Cardiac fibroblast (primary cell): ENCODE measurements around the gene ETV3.

Source experiments
- DNase-seq, 2 donors: peaks; one replicate each; pipeline versions ENCODE4 v3.0.0 to v3.0.0-alpha.2; 2010; ENCODE audit warnings: low read depth in 2 of 2
- H3K4me3 ChIP-seq, 2 donors: replicated peaks in 1 of 2; 1 replicate in 1 of 2; 2 replicates in 1 of 2; pipeline ENCODE4 v1.5.1; 2011; ENCODE audit warnings: low read depth in 2 of 2, low read length in 2 of 2, mild to moderate bottlenecking in 2 of 2, moderate library complexity in 1 of 2
- TF ChIP-seq, protein P1 (sequence below): IDR thresholded peaks from one replicate; pipeline ENCODE4 v1.5.1; 2011; ENCODE audit warnings: low read depth, mild to moderate bottlenecking, low read length, inconsistent platforms

Gene ETV3

DNA sequence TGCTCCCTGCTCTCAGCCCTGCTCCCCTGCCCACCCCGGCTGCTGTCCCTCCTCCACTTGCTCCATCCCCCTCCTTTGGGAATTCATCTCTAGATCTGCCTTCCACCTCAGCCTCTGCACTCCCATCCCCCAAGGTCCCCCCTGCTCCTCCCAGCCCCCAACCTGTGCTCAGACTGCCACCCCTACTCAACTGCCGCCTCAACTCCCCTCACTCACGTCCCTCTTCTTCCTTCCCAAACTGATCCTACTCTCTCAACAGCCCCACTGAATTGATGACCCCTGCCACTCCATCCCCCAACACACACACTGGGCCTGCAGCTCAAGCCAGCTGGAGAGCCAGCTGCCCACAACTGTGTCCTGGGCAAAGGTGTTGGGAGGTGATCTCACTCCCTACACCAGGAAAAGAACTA, 22.8 kb downstream of the ETV3 start:
- DNase-seq = no peak
- TF ChIP-seq, protein P1, sequence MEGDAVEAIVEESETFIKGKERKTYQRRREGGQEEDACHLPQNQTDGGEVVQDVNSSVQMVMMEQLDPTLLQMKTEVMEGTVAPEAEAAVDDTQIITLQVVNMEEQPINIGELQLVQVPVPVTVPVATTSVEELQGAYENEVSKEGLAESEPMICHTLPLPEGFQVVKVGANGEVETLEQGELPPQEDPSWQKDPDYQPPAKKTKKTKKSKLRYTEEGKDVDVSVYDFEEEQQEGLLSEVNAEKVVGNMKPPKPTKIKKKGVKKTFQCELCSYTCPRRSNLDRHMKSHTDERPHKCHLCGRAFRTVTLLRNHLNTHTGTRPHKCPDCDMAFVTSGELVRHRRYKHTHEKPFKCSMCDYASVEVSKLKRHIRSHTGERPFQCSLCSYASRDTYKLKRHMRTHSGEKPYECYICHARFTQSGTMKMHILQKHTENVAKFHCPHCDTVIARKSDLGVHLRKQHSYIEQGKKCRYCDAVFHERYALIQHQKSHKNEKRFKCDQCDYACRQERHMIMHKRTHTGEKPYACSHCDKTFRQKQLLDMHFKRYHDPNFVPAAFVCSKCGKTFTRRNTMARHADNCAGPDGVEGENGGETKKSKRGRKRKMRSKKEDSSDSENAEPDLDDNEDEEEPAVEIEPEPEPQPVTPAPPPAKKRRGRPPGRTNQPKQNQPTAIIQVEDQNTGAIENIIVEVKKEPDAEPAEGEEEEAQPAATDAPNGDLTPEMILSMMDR = no peak
- no peak overlapping the region for H3K4me3 ChIP-seq

DNA sequence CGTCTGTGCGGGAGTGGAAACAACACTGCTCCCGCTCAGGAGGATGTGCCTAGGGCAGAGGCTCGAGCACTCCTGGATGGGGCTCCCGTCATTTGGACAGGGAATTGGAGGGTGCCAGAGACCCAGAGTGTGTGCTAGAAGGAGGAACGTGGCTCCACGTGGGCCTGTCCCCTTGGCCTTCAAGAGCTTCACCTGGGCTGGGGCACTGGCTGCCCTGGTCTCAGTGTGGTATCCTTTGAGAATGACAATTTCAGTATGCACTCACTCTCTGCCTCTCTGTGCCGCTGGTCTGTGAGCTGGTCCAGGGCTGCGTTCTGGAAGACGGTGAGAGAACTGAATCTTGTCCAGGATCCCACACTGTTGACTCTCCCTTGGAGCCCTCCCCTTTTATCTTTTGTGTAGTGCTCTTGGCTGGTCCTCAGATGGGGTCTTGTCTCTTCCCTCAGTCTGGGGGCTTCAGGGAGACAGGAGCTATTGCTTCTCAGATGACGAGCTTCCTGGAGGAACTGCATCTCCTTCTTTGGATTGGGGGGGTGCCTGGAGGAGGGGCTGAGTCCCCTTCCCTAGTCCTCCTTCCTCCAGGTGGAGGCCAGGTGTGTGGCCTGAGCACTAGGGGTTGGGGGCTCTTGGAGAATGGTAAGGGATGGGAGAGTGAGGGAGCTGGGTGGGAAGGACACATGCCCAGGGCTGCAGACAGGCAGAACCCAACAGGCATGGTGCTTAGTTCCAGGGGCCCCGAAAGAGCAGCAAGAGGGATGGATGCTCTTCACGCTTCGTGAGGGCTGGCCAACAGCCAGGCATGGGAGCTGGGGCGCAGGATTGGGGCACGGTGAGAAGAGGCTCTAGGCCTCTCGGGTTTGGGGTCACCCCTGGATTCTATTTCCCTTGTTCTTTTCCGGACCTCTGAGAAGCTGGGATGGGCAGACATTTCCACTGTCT, 23.7 kb downstream of the ETV3 start:
- no peak for DNase-seq
- TF ChIP-seq, protein P1 = no peak
- no peak overlapping the region for H3K4me3 ChIP-seq

DNA sequence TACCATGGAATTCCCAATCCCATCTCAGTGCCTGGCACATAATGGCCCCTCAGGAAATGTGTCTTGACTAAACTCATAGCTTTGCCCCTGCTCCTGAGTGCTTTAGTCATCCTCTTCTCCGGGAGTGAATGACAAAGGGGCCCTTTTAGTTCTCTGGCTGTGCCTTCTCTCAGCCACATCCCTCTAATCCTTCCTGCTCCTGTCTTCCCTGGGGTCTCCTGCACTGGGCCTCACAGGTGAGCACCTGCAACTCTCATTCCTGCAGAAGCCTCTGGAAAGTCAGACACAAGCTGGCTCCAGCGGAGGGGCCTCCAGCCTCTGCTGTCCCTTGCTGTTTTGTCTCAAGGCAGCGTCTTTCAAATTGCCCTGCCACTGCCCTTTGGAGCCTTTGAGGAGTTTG, 24.6 kb downstream of the ETV3 start:
- no peak overlapping the region for H3K4me3 ChIP-seq
- TF ChIP-seq, protein P1 = no peak
- DNase-seq = no peak

DNA sequence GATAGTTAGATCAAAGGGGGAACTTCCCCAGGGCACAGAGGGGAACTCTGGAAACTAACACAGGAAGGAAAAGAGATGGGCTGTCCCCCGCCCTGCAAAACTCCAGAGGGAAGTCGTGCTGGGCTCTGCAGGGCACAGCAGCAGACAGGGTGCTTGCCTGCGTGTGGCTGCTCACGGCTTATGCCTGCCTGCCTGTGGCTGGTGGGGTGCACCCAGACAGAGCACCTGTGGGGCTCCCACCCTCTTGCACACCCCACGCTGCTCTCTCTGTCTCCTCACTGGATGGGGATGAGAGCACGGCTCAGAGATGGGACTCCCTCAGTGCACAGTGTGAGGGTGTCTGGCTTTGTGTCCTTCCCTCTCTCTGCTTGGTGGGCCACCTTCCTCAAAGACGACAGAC, 25.1 kb downstream of the ETV3 start:
- TF ChIP-seq, protein P1 = no peak
- no peak for DNase-seq
- no peak overlapping the region for H3K4me3 ChIP-seq

DNA sequence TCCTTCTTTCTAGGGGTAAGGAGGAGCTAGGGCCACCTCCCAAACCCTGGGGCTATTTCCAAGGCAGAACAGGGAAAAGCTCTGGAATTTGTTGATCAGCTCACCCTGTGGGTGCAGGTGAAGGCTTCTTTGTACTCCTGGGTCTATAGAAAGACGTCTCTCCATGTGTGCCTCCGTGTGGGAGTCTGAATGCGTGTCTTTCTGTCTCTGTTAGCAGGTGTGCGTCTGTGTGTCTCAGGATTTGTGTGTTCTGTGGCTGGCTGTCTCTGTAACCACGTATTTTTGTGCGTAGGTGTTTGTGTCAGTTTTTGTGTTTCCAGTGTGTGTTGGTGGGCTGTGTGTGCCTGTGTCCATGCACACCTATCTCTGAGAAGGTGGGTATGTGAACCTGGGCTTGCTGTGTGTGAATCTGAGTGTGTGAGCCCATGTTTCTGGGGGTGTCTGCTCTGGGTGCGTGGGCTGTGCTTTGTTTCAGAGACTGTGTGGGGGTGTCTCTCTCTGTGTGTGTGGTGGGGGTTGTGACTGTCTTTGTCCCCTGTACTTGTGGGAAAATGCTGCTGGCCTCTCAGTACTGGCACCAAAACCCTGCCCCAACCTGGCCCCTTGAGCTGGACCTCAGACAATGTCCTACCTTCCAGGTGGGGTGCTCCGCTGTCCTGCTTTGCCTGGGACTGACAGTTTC, 25.9 kb downstream of the ETV3 start:
- no peak overlapping the region for H3K4me3 ChIP-seq
- DNase-seq = no peak

DNA sequence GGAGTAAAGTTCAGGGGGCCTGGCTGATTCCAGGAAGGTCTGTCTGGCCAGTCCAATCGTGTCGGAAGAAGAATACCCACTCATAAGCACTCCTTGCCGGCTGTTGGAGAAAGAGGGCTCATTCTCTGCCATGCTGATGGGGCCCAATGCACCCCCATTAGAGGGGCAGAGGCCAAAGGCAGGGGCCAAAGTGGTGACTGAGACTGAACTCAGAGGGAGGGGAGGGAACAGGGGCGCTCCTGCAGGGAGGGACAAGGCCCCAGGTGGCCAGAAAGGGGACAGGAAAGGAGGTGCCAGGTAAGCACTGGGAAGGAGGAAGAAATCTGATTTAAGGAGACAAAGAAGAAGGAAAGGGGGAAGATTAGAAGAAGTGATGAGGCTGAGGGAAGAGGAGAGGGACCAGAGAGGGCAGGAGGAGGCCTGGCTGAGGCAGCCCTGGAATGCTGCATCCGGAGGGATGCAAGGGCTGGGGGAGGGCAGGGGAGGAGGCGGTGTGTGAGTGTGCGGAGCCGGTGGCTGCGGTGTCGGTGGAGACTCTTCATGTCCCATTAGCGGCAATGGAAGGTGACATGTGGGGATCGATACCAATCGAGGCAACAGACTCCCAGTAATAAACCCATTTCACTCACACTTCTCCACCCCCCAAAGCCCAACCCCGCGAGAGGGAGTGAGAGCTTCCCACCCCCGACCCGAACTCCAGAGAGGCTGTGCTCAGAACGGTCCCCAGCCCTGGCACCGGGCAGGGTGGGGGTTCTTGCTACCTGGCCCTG, 26.6 kb downstream of the ETV3 start:
- DNase-seq = no peak
- TF ChIP-seq, protein P1 = no peak
- no peak overlapping the region for H3K4me3 ChIP-seq

More for the DNA sequence above, 25.9 kb downstream of the ETV3 start:
- TF ChIP-seq, protein P1 = no peak
